Esophagus muscularis mucosa (tissue), 4 donors: ENCODE measurements around the gene HINT3. TPM values are rescaled to one million over a fixed set of nuclear protein-coding genes. Genes with fewer than 3 reads are reported as not detected.

Experiments used
- DNase-seq: peaks from one replicate; pipeline ENCODE4 v3.0.0-alpha.2; 2017; ENCODE audit errors: extremely low spot score
- H3K27ac ChIP-seq, 4 donors: fragments of 200-600 bp; sonication (generic); replicated peaks in 1 of 4; 1 replicate in 3 of 4; 2 replicates in 1 of 4; pipeline ENCODE4 v1.5.1; 2016 to 2019; ENCODE audit warnings: mild to moderate bottlenecking in 1 of 4
- H3K27me3 ChIP-seq, 4 donors: fragments of 200-600 bp; sonication (generic); one replicate each; pipeline versions ENCODE4 v1.5.1 to v1.6.0; 2016 to 2019
- H3K36me3 ChIP-seq, 4 donors: fragments of 200-600 bp; sonication (generic); one replicate each; pipeline ENCODE4 v1.5.1; 2016 to 2019
- H3K4me1 ChIP-seq, 4 donors: fragments of 200-600 bp; sonication (generic); one replicate each; pipeline ENCODE4 v1.5.1; 2016 to 2019
- H3K4me3 ChIP-seq, 4 donors: fragments of 200-600 bp; sonication (generic); 1 replicate in 2 of 4; 2 replicates in 2 of 4; pipeline ENCODE4 v1.5.1; 2016 to 2019; ENCODE audit warnings: mild to moderate bottlenecking in 4 of 4, moderate library complexity in 1 of 4
- H3K9me3 ChIP-seq, 4 donors: fragments of 200-600 bp; sonication (generic); 1 replicate in 3 of 4; 2 replicates in 1 of 4; pipeline ENCODE4 v1.5.1; 2016 to 2019
- CTCF ChIP-seq, 3 experiments: fragments of 200-600 bp in 2 of 3; fragments of 450-650 bp in 1 of 3; sonication (generic) in 2 of 3; IDR thresholded peaks; one replicate each; pipeline ENCODE4 v1.5.1; 2017 to 2019; ENCODE audit warnings: antibody characterized with exemption in 3 of 3, mild to moderate bottlenecking in 2 of 3, moderate library complexity in 1 of 3
- EP300 ChIP-seq: sonication (generic); formaldehyde crosslinking; IDR thresholded peaks from one replicate; pipeline ENCODE4 v1.6.1; 2017; ENCODE audit warnings: antibody characterized with exemption
- POLR2A ChIP-seq: fragments of 450-650 bp; IDR thresholded peaks from one replicate; pipeline ENCODE4 v1.6.1; 2017; ENCODE audit warnings: antibody characterized with exemption, moderate library complexity, mild to moderate bottlenecking, low read depth
- POLR2AphosphoS5 ChIP-seq, 2 donors: sonication (generic); formaldehyde crosslinking; IDR thresholded peaks; one replicate each; pipeline ENCODE4 v1.6.1; 2017; ENCODE audit warnings: antibody characterized with exemption in 2 of 2
- WGBS: methylation state at CpG from one replicate; pipeline ENCODE4 v1.1.5; 2018; 5-methylcytosine and 5-hydroxymethylcytosine counted together
- intact Hi-C: fragments of 100-400 bp; cut with DNase I; formaldehyde crosslinking; loops from one replicate; pipeline ENCODE4 v1.15.1; 2023
- total RNA-seq, 4 donors: library from RNA; depleted of rRNA; stranded (reverse); fragments of >200 nt; gene quantifications; one replicate each; pipeline versions ENCODE4 v1.1.0 to v1.2.1, GENCODE V29; 2016

The HINT3 gene
- total RNA-seq, 4 donors from 2014 or later = 33.8 to 49.3 (median 35.8) TPM

GRCh38 chr6:125953502-125953875 lies 3.1 kb upstream of the HINT3 start:
- 80% methylated on average over 2 of the region's 11 CpGs for WGBS
- H3K4me1 ChIP-seq = peaks cover 10 to 17% (median 17%) of the 10 kb centered on the region in 4 donors
- H3K9me3 ChIP-seq = no peaks in the 10 kb centered on the region

GRCh38 chr6:125954735-125955339 lies 1.7 kb upstream of the HINT3 start:
- Histone ChIP-seq H3K4me1 (peaks cover 10 to 28% (median 26%) of the 10 kb centered on the region in 4 donors), H3K27me3 (peaks cover 0 to 8% (median 0%) of the 10 kb centered on the region in 4 donors), H3K36me3 (no peaks in the 10 kb centered on the region), H3K27ac (no peak overlapping the region), H3K4me3 (no peak overlapping the region), H3K9me3 (no peaks in the 10 kb centered on the region)
- no peak for DNase-seq
- 50% methylated on average over 5 of the region's 5 CpGs for WGBS
- TF ChIP-seq CTCF (IDR thresholded peaks at IDR 0.05) = no peak
- TF ChIP-seq POLR2AphosphoS5 (IDR thresholded peaks at IDR 0.05) = no peak
- TF ChIP-seq EP300 = no peak
- no peak for TF ChIP-seq POLR2A
- intact Hi-C loops = loop anchor here (10.0 kb wide), 1 partner anchor 650 kb away; the partner anchor contains the start of gene HDDC2

More at GRCh38 chr6:125953502-125953875, 3.1 kb upstream of the HINT3 start:
- H3K27ac ChIP-seq = no peak overlapping the region
- no peak for DNase-seq
- intact Hi-C loops = loop anchor here (10.0 kb wide), 1 partner anchor 649 kb away; the partner anchor contains the start of gene HDDC2
- H3K36me3 ChIP-seq = no peaks in the 10 kb centered on the region
- H3K27me3 ChIP-seq = peaks cover 0 to 8% (median 0%) of the 10 kb centered on the region in 4 donors
- TF ChIP-seq POLR2A = no peak
- TF ChIP-seq CTCF (IDR thresholded peaks at IDR 0.05) = no peak
- TF ChIP-seq POLR2AphosphoS5 (IDR thresholded peaks at IDR 0.05) = no peak
- TF ChIP-seq EP300 = no peak
- H3K4me3 ChIP-seq = no peak overlapping the region

- Histone ChIP-seq H3K9me3 (no peaks in the 10 kb centered on the region), H3K27ac (peak overlapping the region; percentile 89 to 94 (median 93)), H3K36me3 (no peaks in the 10 kb centered on the region), H3K4me1 (peaks cover 10 to 29% (median 26%) of the 10 kb centered on the region in 4 donors), H3K4me3 (peak overlapping the region; percentile 76 to 98 (median 94)), H3K27me3 (peaks cover 0 to 8% (median 0%) of the 10 kb centered on the region in 4 donors)
- no peak for TF ChIP-seq CTCF (IDR thresholded peaks at IDR 0.05)
- TF ChIP-seq EP300 = no peak
- TF ChIP-seq POLR2AphosphoS5 (IDR thresholded peaks at IDR 0.05) = no peak
- TF ChIP-seq POLR2A = no peak
- WGBS = 46% methylated on average over 5 of the region's 5 CpGs
- DNase-seq = no peak
- intact Hi-C loops = loop anchor here (2.0 to 10.0 kb wide), 2 partner anchors 167 to 651 kb away; partner anchors contain the start of gene HDDC2
Measured at GRCh38 chr6:125955973-125956372, 597 bp upstream of the HINT3 start.

- peaks cover 10 to 33% (median 28%) of the 10 kb centered on the region in 4 donors for H3K4me1 ChIP-seq
- TF ChIP-seq CTCF (IDR thresholded peaks at IDR 0.05) = no peak
- no peak for TF ChIP-seq EP300
- 2% methylated on average over 3 of the region's 3 CpGs for WGBS
- intact Hi-C loops = loop anchor here (2.0 to 10.0 kb wide), 2 partner anchors 169 to 653 kb away; partner anchors contain the start of gene HDDC2
- H3K9me3 ChIP-seq = no peaks in the 10 kb centered on the region
- peak overlapping the region; percentile 76 to 98 (median 94) for H3K4me3 ChIP-seq
- peak overlapping the region; percentile 89 to 94 (median 93) for H3K27ac ChIP-seq
- peaks cover 0 to 5% (median 0%) of the 10 kb centered on the region in 4 donors for H3K36me3 ChIP-seq
- no peak for DNase-seq
- peaks cover 0 to 8% (median 0%) of the 10 kb centered on the region in 4 donors for H3K27me3 ChIP-seq
Measured at GRCh38 chr6:125957391-125957693, 772 bp downstream of the HINT3 start.
